Gastroesophageal sphincter (tissue), 3 donors: Measurements from ENCODE around the gene PHOX2A.

Source experiments
- EP300 ChIP-seq: sonication (generic); formaldehyde crosslinking; IDR thresholded peaks from one replicate; pipeline ENCODE4 v1.6.1; 2017; ENCODE audit warnings: antibody characterized with exemption, mild to moderate bottlenecking
- POLR2A ChIP-seq, 2 donors: fragments of 450-650 bp; IDR thresholded peaks; one replicate each; pipeline ENCODE4 v1.6.1; 2017; ENCODE audit warnings: antibody characterized with exemption in 2 of 2, mild to moderate bottlenecking in 2 of 2, moderate library complexity in 1 of 2
- TF ChIP-seq, protein P1 (sequence below), 4 experiments: fragments of 200-600 bp in 2 of 4; fragments of 450-650 bp in 2 of 4; sonication (generic) in 1 of 4; IDR thresholded peaks; one replicate each; pipeline ENCODE4 v1.5.1; 2017 to 2019; ENCODE audit warnings: antibody characterized with exemption in 4 of 4, mild to moderate bottlenecking in 2 of 4, moderate library complexity in 2 of 4

DNA sequence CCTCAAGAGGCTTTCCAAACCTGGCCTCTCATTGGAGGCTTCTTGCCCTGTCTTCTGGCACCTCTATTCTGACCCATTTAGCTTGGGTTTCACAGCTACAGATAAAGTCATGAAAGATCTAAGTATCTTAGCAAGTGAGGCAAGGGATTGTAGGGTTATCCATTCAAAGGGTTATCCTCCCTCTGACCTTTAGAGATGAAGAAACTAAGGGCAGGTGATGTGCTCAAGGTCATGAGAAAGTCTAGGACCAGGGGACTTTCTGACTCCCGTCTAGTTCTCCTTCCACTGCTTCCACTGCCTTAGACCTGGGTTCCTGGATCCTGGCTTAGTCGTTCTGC is 7.2 kb downstream of the PHOX2A start:
- TF ChIP-seq POLR2A (IDR thresholded peaks at IDR 0.05), result no peak
- TF ChIP-seq, protein P1, sequence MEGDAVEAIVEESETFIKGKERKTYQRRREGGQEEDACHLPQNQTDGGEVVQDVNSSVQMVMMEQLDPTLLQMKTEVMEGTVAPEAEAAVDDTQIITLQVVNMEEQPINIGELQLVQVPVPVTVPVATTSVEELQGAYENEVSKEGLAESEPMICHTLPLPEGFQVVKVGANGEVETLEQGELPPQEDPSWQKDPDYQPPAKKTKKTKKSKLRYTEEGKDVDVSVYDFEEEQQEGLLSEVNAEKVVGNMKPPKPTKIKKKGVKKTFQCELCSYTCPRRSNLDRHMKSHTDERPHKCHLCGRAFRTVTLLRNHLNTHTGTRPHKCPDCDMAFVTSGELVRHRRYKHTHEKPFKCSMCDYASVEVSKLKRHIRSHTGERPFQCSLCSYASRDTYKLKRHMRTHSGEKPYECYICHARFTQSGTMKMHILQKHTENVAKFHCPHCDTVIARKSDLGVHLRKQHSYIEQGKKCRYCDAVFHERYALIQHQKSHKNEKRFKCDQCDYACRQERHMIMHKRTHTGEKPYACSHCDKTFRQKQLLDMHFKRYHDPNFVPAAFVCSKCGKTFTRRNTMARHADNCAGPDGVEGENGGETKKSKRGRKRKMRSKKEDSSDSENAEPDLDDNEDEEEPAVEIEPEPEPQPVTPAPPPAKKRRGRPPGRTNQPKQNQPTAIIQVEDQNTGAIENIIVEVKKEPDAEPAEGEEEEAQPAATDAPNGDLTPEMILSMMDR (IDR thresholded peaks at IDR 0.05), result no peak
- no peak for TF ChIP-seq EP300
